Activated CD8-positive, alpha-beta memory T cell treated with anti-CD3 and anti-CD28 coated beads, Interleukin-2, amount 50 U/mL, for 48 hours (primary cell): ENCODE measurements around the gene FAT1.
"Not testable (repeated sequence)": the region's sequence is repeated elsewhere in the genome, so short reads cannot be mapped to it uniquely, and the experiment has no call there.

ENCODE experiments used
- DNase-seq: peaks from one replicate; pipeline ENCODE4 v3.0.0-alpha.2; 2020

The FAT1 gene

DNA sequence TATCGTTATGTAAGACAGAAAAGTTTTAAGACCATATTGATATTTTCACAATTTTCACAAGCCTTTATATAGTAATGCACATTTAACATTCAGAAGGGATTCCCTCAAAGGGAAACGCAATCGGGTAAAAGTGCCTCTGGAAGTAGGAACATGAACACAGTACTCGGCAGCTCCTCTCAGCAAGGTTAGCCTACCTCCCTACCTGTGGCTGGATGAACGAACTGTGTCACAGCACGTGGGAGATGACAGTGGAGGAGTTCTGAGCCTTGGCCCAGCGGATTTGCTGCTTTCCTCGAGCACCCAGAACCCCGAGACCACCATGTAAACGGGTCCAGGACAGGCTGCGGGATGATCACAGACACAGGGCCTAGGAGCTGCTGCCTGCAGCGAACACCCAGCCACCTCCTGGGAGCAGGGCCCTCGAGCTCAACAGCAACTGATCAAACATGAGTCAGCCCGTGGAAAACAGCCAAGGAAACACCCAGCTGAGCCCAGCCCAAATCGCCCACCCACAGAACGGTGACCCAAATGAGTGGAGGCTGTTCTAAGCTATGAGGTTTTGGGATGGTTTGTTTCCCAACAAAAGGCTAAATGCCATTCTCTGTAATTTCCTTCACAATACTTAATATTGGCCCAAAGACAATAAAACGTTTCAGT is 30.4 kb downstream of the FAT1 start:
- no peak for DNase-seq

GRCh38 chr4:186691396-186691795 is 32.3 kb downstream of the FAT1 start:
- DNase-seq, result no peak

- no peak for DNase-seq
These were observed 34.2 kb downstream of the FAT1 start for GRCh38 chr4:186689476-186689875.

DNA sequence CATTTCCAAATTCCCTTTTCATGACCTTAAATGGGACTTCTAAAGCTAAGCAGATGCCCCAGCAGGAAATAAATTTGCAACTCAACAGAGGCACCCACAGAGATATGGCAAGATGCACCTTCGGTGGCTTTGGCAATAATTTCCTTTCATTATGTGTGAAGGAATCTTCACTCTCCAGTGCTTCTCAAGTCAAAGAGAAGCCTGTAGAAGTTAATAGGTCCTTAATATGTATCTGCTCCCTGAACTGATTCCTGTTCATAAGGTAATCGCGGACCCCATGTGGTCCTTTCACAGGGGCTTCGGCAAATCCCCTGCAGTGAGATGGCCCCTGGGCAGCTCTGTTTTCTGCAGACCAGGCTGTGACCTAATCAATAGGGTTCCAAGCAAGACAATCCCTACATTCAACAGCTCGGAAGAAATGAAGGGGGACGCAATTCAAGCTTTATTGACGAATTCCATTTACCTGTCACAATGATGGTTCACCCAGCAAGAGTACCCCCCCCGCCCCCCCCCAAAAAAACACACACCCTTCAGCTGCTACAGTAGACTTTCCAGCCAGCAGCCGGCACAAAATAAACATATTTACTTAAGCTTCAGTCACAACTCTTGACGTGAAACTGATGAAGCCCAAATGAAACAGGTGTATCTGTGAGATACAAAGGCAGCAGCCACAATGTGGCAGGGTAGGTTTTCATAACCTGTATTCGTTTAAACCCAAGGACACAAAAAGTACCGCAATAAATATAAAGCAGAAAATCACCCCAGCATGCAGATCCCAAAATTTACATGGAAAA is 35.3 kb downstream of the FAT1 start:
- no peak for DNase-seq

- DNase-seq, result no peak
These were observed 36.4 kb downstream of the FAT1 start for GRCh38 chr4:186687265-186687664.

DNA sequence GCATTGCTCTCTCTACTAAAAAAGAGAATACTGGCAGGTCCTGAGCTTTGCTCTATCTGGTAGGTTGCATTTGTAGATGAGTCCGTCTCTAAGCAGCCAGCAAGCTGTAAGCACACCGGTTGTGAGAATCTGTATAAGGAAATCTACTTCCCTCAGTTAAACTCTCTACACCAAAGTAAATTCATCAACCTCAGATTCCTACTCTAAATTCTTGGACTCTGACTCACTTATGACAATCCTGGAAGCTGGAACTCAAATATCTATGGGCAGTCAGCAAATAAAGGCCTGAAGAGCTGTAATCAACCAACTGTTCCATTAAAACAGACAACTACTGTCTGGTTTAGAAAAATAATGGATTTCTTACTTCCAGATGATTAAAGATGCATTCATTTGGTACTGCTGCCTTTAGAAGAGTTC is 37.9 kb downstream of the FAT1 start:
- no peak for DNase-seq

GRCh38 chr4:186684889-186685309 is 38.8 kb downstream of the FAT1 start:
- DNase-seq, result no peak

DNA sequence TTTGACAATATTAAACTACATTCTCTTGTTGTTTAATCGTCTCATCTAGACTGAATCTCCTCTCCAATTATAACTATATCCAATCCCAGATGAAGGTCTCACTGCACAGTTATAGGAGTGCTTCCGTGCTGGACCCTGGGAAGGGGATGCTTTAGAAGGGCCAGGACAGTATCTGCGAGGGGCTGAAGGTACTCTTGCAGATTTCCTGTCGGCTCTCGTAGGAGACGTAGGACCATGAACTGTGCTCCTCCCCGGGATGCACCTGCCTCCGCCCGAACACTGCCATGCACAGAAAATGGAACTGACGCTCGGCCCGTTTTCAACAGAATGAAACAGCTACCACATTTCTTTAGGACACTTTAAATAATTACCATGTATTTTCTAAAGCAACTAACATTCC is 39.4 kb downstream of the FAT1 start:
- DNase-seq, result no peak

GRCh38 chr4:186680641-186681040 is 43.0 kb downstream of the FAT1 start:
- no peak for DNase-seq

DNA sequence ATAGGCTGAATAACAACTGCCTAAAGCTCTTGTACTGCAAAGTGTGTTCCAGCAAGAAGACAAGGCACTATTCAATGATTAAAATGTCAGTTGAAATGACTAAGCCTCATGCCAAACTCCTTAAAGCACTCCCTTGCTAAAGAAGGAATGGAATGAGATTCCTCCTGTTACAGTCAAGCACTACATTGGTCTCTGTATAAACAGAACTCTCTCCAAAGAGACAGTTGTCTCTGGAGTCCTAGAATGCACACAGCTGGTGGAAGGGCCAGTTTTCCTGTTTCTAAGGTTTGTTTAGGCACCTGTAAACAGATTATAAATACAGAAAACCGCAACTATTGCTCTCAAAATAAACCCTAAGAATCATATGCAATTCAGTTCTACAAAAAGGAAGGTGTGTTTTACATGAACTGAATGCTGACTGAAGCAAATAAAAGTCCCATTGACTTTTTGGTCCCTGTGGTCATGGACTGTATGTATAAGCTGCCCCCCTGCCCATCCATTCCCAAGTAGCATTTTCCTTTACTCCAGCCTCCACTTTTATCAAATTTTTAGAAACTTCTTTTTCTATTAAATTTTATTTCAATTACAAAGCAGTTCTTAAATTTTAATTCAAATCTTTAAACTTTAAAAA is 47.0 kb downstream of the FAT1 start:
- DNase-seq, result no peak

DNA sequence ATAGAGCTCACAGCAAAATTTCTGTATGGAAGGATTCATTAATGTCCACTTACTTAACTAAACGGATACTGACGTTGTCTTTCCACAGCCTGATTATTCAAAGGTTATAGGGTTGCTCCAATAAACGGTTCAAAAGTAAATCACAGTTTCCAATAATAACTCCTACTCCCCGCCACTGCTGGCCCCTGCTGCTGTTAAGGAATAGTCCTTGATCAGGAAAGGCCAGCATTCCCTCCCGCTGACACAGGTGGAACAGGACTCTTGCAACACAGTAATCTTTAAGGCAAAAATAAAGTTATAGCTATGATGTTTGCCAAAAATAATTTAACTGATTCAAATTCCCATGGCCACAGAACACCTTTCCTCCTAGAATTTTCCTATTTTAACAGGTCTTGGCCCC is 53.9 kb downstream of the FAT1 start:
- no peak for DNase-seq

DNA sequence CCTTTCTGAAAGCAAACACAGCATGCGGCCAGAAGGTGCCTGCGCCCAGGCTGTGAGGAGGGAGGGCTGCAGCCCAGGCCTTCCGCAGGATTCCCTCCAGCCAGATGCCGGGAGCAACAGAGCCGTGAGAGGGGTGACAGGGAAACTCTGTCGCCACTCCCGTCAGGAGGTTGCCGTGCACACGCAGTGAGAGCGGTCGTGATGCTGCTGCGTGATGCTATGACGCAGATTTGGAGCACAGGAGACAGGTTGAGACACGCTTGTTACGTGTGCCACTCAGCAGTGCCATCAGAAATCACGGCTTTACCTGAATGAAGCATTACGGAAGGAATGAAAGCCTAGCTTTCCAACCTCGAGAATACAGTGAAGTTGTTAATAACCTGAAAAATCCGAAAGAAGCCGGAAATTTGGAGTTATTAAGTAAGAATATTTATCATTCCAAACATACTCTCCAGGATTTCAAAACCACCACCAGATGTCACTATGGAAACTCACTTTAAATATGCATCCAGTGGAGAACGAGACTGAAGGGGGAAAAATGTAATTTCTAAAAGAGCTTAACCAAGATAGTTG is 54.4 kb downstream of the FAT1 start:
- no peak for DNase-seq

DNA sequence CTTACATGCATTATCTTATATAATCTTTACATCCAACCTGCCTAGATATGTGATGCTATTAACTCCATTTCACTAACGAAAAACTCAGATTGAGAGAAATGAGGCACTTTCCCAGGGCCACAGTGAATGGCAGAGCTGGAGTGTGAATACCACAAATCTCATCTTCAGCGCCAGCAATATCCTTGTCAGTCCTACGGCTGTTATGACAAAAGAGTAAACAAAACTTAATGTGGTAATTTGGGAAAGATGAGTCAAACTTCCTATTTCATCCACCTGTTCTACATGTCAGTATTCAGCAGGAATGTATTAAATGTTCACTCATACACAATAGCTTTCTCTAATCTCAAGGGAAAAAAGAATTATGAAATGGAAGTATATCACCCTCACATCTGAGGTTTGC is 56.9 kb downstream of the FAT1 start:
- no peak for DNase-seq

- no peak for DNase-seq
These were observed 57.4 kb downstream of the FAT1 start for GRCh38 chr4:186666252-186666651.

DNA sequence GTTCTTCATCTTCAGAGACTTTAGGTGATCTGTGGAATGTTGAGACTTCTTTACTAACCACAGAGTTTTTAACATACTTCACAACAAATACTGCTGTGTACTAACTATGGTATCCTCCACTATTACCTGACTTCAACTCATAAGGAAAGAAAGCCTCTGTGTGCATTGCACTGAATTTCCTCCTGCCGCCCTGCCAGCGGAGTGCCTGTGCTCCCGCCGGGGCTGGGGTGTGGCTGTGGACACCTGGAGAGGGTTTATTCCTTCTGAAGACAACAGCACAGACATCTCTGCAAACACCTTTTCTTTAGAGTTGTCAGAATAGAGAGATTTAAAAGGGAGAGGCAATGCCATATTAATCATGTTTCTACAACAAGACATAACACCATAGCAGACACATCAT is 63.3 kb downstream of the FAT1 start:
- no peak for DNase-seq

DNA sequence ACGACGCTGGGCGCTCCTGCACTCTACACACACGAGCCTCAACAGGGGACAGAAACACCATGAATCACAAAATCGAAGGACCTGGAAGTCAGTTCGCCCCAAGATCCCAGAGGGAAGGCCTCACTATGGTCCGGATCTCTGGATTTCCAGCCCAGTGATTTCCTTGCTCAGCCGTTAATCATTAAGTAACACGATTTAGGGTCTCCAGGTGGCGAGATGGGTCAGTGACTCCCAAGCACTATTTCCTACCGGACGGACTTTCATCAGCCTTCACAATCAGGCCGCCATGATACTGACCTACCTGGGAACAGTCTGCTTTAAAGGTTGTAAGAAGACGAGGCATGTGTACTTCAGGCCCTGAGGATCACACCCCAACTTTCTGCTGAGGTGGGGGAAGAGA is 63.7 kb downstream of the FAT1 start:
- DNase-seq, result no peak

- DNase-seq, result not testable (repeated sequence)
These were observed 64.2 kb downstream of the FAT1 start for GRCh38 chr4:186659456-186659855.

GRCh38 chr4:186658657-186659056 is 65.0 kb downstream of the FAT1 start:
- DNase-seq, result no peak

DNA sequence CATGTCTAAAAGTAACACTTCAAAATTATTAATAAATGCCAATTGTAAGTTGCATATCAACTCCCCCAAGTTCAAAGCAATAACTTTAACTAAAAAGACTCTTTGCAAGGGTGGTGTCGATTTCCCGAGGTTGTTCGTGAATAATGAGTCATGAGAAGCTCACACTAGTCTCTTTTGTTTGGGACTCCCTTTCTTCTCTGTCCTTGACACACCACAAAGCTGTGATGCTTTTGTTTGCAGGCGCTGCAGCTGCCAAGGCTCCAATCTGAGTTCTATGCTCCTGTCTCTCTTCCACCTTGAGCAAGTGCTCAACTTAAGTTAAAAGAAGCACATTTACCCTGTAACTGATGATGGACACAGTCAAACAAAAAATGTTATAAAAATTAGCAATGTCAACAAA is 65.9 kb downstream of the FAT1 start:
- no peak for DNase-seq

- no peak for DNase-seq
These were observed 69.7 kb downstream of the FAT1 start for GRCh38 chr4:186653969-186654368.

- no peak for DNase-seq
These were observed 72.0 kb downstream of the FAT1 start for GRCh38 chr4:186651624-186652023.

GRCh38 chr4:186651181-186651603 is 72.5 kb downstream of the FAT1 start:
- DNase-seq, result no peak

GRCh38 chr4:186650401-186651180 is 73.1 kb downstream of the FAT1 start:
- DNase-seq, result no peak
